HEK293 (cell line): ENCODE data around the gene IL3.

ENCODE experiments used
- CTCF ChIP-seq: fragments of 450-650 bp; formaldehyde crosslinking; IDR thresholded peaks from 2 replicates; pipeline ENCODE4 v1.5.1; 2016; ENCODE audit warnings: missing biosample characterization, missing genetic modification characterization
- REST ChIP-seq: fragments of 450-650 bp; formaldehyde crosslinking; IDR thresholded peaks from 2 replicates; pipeline ENCODE4 v1.5.1; 2016; ENCODE audit warnings: missing biosample characterization, missing genetic modification characterization
- YY1 ChIP-seq: fragments of 450-650 bp; formaldehyde crosslinking; IDR thresholded peaks from 2 replicates; pipeline ENCODE4 v1.5.1; 2018; ENCODE audit warnings: missing biosample characterization, missing genetic modification characterization
- ZBTB7A ChIP-seq: fragments of 450-650 bp; formaldehyde crosslinking; IDR thresholded peaks from 2 replicates; pipeline ENCODE4 v1.5.1; 2016; ENCODE audit warnings: low read depth, missing biosample characterization, missing genetic modification characterization
- ZBTB8A ChIP-seq: fragments of 450-650 bp; formaldehyde crosslinking; IDR thresholded peaks from 2 replicates; pipeline ENCODE4 v1.5.1; 2016; ENCODE audit warnings: missing biosample characterization, missing genetic modification characterization
- ZNF138 ChIP-seq: fragments of 450-650 bp; formaldehyde crosslinking; IDR thresholded peaks from 2 replicates; pipeline ENCODE4 v1.5.1; 2016; ENCODE audit warnings: missing biosample characterization, missing genetic modification characterization, borderline replicate concordance
- ZNF423 ChIP-seq: fragments of 450-650 bp; formaldehyde crosslinking; IDR thresholded peaks from 2 replicates; pipeline ENCODE4 v1.5.1; 2016; ENCODE audit warnings: missing biosample characterization, missing genetic modification characterization
- ZNF518A ChIP-seq: fragments of 450-650 bp; formaldehyde crosslinking; conservative IDR thresholded peaks from 2 replicates; pipeline ENCODE4 v1.5.1; 2016; ENCODE audit warnings: low read depth, missing biosample characterization, missing genetic modification characterization
- ZNF521 ChIP-seq: fragments of 450-650 bp; formaldehyde crosslinking; IDR thresholded peaks from 2 replicates; pipeline ENCODE4 v1.5.1; 2017; ENCODE audit warnings: missing biosample characterization, mild to moderate bottlenecking, missing genetic modification characterization
- ZNF558 ChIP-seq: fragments of 450-650 bp; formaldehyde crosslinking; IDR thresholded peaks from 2 replicates; pipeline ENCODE4 v1.5.1; 2016; ENCODE audit warnings: missing biosample characterization, missing genetic modification characterization
- ZNF600 ChIP-seq: fragments of 450-650 bp; formaldehyde crosslinking; IDR thresholded peaks from 2 replicates; pipeline ENCODE4 v1.5.1; 2016; ENCODE audit warnings: missing biosample characterization, missing genetic modification characterization

GRCh38 chr5:132058646-132059042, 1.8 kb upstream of the IL3 start:
- TF ChIP-seq CTCF (no peak), YY1 (tag by site-specific recombination) (no peak), ZNF558 (tag by site-specific recombination) (no peak), ZNF600 (tag by site-specific recombination) (no peak), REST (tag by site-specific recombination) (no peak), ZBTB8A (tag by site-specific recombination) (no peak), ZNF138 (tag by site-specific recombination) (no peak), ZNF518A (tag by site-specific recombination) (no peak), ZNF521 (no peak), ZNF423 (tag by site-specific recombination) (no peak), ZBTB7A (tag by site-specific recombination) (no peak)
